Stimulated activated CD4-positive, alpha-beta T cell treated with anti-CD3 and anti-CD28 coated beads, Interleukin-4, amount 100 ng/mL, for 48 hours (primary cell): Measurements from ENCODE around the gene ALG12.
"Not testable (repeated sequence)": the region's sequence is repeated elsewhere in the genome, so short reads cannot be mapped to it uniquely, and the experiment has no call there.

Experiments used
- DNase-seq, 2 donors: peaks; one replicate each; pipeline ENCODE4 v3.0.0-alpha.2; 2020; ENCODE audit warnings: low read depth in 2 of 2

The ALG12 gene

GRCh38 chr22:49866646-49867045 lies 51.6 kb downstream of the ALG12 start:
- no peak for DNase-seq

DNA sequence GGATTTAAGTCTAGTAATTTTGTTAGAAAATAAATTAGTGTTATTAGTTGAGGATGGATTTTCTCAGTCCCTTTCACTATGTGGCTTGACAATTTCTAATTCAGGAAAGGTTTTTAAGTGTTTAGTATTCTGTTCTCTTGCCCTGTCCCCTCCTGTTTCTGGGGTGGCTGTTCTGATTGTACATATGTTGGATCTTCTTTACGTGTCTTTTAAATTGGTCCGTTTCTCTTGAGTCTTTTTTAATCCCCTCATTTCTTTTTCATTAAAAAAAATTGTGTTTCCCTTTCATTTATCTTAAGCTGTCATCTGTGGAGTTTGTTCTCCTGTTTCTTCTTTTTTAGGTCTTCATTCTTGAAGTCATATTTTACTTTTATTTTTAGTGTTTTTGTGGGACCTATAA lies 52.1 kb downstream of the ALG12 start:
- DNase-seq = no peak

DNA sequence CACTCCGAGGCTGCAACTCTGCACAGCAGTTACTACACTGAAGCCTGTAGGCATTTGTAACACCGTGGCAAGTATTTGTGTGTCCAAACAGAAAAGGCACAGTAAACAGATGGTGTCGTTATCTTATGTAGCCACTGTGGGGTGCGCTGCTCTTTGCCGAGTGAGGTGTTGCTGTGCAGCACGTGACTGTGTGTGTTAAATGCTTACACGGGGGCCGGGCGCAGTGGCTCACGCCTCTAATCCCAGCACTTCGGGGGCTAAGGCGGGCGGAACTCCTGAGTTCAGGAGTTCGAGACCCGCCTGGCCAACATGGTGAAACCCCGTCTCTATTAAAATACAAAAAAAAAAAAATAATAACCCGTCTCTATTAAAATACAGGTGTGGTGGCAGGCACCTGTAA lies 53.1 kb downstream of the ALG12 start:
- no peak for DNase-seq

- no peak for DNase-seq
Observed at GRCh38 chr22:49863931-49864330, 54.3 kb downstream of the ALG12 start.

GRCh38 chr22:49862496-49862776 lies 55.8 kb downstream of the ALG12 start:
- no peak for DNase-seq

- no peak for DNase-seq
Observed at GRCh38 chr22:49861642-49862495, 56.4 kb downstream of the ALG12 start.

DNA sequence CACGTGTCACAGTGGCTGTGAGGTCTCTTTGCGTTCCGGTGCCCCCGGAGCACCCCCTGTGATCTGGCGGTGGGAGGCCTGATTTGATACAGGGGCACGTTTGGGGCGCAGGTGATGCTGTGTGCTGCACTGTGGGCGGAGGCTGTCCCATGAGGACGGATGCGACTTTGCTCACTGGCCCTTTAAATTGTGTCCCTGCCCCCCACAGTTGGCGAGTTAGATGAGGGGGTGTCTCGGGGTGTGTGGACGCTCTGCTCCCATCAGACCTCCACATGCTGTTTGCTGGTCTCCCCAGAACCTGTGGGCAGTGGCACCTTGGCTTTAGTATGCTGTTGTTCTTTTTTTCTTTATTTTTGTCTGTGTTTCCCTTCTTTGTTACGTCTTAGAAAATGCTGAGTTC lies 59.4 kb downstream of the ALG12 start:
- DNase-seq = no peak

DNA sequence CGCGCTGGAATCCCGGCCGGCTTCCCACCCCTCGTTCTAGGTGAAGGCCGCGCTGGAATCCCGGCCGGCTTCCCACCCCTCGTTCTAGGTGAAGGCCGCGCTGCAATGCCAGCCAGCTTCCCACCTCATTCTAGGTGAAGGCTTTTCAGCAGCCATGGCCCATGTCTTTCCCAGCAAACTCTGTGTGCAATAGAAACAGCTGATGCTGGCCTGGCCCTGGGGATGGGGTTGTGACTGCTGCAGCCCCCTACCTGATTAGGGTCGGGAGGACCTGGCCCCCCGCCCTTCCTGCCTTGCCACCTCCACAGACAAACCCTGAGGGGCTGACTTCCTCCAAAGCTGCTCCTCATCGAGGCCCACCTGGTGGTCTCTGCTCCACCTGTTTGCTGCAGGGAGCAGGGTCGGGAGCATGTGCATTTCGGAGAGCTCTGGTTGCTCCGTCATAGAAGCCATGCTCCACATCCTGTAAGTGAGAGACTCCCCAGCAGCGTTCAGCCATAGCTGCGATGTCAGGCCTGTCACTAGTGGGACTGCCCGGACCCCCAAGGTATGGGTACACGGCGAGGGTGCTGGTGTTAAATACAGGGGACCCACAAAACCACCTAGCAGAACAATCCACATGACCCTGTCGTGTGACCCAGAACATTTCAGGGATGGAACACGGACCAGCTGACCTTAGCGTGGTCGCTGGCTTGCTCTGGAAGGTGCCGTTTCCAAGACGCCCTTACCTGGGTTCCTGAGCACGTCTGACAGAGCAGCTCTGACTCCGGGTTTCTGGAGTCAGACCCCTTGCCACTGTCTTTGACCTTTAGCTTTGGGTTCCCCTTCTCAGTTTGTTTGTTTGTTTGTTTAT lies 61.2 kb downstream of the ALG12 start:
- no peak for DNase-seq

DNA sequence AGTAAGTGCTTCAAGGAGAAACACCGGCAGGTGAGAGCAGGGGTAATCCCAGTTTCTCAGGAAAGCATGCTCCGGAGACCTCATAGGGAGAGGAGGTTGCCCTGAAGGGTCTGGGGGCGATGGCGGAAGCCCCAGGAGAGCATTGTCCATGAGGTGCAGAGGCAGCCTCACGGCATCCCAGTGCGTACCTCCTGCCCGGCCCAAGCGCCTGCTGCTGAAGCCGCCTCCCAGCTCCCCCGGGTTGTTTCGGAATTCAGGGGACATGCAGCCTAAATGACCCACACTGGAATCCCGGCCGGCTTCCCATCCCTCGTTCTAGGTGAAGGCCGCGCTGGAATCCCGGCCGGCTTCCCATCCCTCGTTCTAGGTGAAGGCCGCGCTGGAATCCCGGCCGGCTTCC lies 61.9 kb downstream of the ALG12 start:
- no peak for DNase-seq

DNA sequence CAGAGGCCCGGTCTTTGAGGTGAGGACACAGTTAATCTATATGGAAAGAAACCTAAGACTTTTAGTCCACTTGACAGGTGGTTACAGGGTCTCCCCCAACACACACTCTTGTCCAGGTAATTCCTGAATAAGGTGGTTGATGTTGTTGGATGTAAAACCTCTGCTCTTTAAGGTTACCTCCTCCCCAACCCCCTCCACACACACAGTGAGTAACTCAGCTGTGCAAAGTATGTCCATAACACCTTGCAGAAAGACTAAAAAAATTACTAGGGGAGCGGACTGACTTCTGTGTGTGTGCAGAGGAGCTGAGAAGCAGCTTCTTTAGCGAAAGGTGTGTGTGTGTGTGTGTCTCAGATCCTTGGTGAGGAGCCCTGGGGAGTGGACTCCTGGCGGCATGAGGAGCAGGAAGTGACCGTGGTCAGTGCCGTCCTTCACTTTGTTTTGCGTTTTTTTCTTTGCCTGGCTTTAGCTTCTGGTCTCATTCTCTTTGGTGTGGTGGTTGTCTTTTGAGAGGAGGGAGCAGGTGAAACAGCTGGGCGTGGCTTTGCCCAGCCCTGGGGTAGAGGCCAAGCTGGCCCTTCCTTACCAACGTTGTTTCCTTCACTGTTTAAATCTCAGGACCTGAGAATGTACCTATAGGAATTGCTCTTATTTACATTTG lies 62.9 kb downstream of the ALG12 start:
- no peak for DNase-seq

- no peak for DNase-seq
Observed at GRCh38 chr22:49853981-49854831, 64.0 kb downstream of the ALG12 start.

DNA sequence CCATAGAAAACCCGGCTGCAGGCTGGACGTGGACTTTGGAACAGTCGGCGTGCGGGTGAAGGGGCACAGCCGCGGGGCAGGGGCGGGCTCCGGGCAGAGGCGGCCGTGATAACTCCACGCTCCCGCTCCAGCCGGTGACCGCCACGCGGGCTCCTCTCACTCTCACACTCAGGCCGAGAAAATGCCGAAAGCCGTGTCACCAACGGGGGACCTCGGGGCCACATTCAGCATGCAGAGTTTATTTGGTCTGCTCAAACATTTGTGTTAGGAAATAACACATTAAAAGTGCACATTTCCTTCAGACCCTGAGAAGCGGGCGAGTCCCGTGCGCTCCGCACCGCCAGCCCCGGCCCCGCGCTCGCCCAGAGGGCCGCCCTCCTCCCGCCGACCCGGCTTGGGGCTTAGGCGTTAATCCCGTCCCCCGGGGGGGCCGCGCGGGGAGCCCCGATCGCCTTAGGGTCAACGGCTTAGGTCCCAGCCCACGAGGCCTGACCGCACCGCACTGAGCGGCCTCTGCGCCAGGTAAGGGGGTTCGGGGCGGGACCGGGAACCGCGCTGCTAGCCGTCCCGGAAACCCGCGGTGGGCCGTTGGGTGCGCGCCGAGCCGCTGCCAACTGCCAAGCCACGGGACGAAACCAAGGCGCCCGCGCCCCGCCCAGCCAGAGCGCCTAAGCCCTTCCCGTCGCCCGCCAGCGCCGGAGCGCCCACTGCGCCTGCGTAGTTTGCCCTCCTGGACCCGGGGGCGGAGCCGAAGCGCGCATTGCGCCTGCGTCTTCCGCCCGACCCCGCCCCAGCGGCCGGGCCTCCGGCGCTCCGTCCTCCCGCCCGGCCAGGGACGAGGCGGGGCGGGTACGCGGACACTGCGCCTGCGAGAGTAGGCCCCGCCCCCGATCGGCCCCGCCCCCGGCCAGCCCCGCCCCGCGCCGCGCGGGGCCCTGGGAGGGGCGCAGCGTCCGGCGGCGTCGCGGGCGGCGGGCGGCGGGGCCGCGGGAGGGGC lies 65.0 kb downstream of the ALG12 start, which contains the start of gene ZBED4:
Gene ZBED4, plus strand, starts transcription at position 947 of the 997 bp plus-strand sequence. CDS start 29,819 bp downstream, outside the sequence.
- DNase-seq = peak; percentile 98

GRCh38 chr22:49852568-49852897 lies 65.7 kb downstream of the ALG12 start:
- not testable (repeated sequence) for DNase-seq

DNA sequence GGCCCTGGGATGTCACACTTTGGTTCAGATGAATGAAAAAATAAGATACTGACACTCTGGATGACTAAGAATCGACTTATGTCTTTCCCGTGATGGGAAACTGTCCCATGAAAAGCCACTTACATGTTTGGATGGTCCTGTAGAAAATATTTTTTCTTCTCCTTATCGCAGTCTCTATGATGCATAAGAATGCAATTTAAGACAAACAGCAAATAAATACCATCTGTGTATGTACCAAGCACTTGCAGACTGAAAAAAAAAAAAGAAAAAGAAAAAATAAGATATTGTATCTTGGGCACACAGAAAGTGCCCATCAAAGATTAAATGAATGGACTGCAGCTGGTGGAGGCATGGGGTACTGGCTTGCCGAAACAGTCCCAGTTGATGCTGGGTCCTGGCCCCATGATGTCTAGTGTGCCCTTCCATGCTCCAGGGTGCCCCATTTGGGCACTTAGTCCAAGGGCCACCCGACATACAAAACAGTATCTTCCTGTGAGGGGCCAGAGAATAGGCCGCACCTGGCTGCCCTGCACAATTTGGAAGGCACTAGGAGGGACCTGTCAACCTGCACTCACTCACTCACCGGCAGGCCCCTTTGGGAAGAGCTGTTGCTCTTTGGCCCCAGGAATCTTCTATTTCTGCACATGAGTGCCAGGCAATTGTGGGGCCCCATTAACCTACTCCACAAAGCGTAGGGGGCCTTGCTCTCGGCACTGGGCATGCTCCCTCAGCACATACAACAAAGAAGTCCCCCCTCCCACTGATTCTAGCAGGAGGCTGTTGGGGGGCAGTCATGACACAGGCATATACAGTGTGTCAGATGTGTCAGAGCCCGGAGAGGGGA lies 67.1 kb downstream of the ALG12 start:
- no peak for DNase-seq
